GM18499 (cell line): Measurements from ENCODE around the gene GGT7.
"Not testable (repeated sequence)": the region's sequence is repeated elsewhere in the genome, so short reads cannot be mapped to it uniquely, and the experiment has no call there.

Source experiments
- ATAC-seq: cut with Tn5 transposase; IDR thresholded peaks from one replicate; pipeline ENCODE4 v1.9.1; 2021; ENCODE audit warnings: moderate number of reproducible peaks; ENCODE audit not compliant: insufficient read depth, unreplicated experiment

Gene GGT7

DNA sequence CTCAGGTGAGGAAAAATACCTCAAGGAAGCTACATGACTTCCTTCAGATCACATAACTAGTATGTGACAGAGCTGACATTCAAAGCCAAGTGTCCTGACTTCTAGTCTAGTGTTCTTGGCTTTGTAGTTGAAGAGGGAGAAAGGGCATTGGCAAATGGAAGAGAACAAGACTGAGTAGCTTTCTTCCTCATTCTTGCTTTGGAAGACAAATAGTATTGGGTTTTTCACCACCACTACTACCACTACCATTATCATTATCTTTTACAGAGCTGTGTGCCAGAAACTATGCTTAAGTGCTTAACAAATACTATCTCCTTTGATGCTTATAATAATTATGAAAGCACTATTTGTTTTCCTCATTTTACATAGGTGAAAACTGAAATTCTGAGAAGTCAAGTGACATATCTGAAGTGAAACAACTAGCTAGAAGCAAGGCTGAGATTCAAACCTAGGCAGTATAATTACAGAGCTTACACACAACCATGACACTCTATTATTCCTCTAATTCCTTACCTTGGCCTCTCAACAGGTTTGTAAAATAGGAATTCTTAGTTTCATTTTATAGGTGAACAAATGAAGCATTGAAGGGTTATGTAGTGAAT is 10.5 kb upstream of the GGT7 start:
- no peak for ATAC-seq

DNA sequence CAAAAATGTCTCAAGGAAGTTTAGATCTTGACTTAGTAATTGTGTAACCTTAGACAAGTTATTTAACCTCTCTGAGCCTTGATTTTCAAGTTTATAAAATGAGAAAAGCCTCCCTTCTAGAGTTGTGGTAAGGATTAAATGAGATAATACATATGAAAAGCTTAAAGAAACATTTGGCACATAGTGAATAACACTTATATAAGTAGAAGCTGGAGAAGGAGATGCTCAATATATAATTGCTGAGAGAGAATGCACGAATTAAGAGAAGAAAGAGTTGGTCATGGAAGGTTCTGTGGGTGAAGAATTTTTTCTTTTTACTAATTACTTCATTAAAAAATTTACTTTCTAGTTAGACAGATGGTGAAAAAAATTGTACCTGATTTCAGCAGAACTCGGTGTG is 9.0 kb upstream of the GGT7 start:
- no peak for ATAC-seq

DNA sequence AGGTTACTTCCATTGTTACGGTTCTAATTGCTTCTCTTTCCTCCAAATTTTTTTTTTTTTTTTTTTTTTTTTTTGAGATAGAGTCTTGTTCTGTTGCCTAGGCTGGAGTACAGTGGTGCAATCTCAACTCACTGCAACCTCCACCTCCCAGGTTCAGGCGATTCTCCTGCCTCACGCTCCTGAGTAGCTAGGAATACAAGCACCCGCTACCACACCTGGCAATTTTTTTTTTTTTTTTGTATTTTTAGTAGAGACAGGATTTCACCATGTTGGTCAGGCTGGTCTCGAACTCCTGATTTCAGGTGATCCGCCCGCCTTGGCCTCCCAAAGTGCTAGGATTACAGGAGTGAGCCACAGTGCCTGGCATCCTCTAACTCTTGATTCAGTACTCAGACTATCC is 8.3 kb upstream of the GGT7 start:
- ATAC-seq, result not testable (repeated sequence)

DNA sequence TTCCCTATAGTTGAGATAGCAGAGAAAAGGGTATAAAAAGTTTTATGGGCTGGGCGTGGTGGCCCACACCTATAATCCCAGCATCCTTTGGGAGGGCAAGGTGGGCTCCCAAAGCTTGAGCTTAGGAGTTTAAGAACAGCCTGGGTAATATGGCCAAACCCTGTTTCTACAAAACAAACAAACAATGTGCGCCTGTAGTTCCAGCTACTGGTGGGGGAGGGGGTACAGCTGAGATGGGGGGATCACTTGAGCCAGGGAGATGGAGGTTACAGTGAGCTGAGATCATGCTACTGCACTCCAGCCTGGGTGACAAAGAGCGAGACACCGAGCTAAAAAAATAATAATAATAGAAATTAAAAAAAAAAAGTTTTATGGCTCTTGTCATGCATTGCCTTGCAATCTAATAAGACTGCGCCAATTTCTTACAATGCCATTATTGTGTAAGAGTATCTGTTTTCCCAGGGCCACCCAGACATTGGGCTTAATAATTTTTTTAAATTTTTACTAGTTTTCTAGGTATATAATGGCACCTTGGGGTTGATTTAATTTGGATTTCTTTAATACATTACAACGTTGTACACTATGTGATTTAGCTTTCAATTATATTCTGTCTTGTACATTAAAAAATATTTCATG is 7.7 kb upstream of the GGT7 start:
- no peak for ATAC-seq

DNA sequence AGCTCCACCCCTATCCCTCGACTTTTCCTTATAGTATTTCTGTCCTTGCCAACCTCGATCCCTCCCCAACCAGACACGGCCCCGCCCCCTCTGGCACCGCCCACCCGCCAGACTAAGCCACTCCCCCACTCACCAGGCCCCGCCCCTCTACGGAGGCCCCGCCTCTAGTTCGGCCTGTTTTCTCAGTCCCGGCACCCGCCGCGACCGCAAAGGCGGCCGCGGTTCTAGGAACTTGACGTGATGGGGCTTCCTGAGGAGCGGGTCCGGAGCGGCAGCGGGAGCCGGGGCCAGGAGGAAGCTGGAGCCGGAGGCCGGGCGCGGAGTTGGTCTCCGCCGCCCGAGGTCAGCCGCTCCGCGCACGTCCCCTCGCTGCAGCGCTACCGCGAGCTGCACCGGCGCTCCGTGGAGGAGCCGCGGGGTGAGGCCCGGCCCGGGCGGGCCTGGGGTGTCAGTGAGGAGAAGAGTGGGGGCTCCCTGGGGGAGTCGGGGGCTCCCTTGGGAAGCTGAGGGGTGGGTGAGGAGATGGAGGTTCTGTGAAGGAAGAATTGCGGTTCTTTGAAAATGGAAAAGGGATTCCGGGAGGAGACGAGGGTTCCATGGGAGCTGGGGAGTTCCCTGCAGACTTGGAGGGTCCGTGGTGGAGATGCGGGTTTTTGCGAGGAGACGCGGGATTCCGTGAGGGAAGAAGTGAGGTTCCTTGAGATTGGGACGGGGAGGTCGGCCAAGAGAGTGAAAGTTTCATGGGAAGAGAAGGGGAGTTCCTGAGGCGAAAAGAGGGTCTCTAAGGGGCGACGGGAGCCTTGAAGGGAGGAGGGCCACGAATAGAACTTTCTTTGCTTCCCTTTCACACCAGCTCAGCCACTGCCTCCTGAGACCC is 4.0 kb upstream of the GGT7 start, which contains the start of gene ACSS2:
TSS of gene ACSS2 (plus strand) at position 207 of the 877 bp plus-strand sequence. CDS start at position 241, 34 bp downstream.
- no peak for ATAC-seq

DNA sequence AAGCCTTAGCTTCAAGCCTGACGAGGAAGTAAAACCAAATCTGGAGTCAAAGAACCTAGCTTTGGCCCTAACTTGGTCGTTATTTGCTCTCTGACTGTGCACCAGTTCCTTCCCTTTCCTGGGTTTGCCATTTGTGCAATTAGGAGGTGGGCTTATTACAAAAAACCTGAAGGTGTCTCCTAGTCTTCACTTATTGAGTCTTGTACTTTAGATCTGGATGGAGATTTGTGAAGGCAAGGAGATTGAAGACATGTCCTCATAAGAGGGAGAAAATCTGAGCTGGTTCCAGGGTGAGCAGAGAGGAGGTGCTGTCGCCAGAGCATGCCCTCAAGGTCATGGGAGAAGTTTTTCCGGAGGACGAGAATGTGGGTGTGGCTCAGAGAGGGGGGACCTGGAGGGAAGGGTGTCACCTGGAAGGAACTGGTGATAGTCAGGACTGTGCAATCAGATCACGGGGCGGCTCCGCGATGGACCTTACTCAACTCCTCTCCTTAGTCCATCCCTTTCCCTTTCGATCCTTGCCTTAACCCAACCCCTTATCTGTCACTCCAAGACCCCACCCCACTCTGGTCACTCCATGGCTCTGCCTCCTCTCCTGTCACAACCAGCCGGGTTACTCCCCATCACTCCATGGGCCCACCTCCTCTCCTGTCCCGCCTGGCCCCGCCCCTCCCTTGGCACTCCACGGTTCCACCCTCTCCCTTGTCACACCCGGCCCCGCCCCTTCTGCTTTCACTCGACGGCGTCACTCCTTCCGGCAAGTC is 3.2 kb upstream of the GGT7 start:
- ATAC-seq, result no peak

DNA sequence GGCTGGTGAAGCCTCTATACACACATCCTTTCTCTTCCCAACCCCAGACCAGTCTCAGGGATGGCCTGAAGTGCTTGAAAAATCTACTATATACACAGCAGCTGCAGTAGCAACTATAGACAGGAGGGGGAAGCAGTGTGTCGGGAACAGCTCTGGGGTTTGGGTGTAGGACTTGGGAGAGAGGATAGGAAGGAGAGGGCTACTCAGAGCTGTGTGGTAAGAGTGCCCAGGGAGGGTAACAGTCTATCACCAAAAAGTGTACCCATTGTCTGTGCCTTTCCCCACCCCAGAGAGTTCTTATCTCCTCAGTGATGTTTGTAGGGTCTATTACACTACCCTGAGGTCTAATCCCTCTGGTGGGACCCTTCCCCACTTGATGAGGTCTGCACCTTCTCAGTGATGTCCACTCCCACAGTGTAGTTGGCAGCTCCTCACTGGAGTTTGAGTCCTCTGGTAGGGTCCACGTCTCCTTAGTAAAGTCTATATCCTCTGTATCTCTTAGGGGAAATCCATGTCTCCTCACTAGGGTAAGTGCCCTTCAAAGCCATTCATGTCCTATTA is 1.5 kb upstream of the GGT7 start:
- no peak for ATAC-seq

DNA sequence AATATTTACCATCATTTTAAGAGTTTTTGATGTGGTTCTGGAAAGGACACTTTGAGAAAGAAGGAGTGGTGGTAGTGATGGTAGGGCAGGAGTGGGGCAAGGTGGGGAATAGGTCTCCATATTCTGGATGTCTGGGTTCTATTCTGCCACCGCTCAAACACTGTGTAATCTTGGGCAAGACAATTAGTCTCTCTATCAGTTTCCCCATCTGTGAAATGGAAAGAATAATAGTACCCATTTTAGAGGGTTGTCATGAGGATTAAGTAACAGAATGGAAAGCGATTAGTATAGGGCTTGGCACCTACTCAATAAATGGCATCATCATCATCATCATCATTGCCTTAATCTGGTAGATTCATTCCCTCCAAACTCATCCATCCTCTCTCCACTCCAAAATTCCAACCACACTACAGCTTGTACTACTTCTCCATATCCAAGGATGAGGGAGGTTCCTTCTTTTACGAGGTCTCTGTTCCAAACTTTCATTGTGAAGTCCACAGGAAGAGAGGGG is 982 bp upstream of the GGT7 start:
- no peak for ATAC-seq

DNA sequence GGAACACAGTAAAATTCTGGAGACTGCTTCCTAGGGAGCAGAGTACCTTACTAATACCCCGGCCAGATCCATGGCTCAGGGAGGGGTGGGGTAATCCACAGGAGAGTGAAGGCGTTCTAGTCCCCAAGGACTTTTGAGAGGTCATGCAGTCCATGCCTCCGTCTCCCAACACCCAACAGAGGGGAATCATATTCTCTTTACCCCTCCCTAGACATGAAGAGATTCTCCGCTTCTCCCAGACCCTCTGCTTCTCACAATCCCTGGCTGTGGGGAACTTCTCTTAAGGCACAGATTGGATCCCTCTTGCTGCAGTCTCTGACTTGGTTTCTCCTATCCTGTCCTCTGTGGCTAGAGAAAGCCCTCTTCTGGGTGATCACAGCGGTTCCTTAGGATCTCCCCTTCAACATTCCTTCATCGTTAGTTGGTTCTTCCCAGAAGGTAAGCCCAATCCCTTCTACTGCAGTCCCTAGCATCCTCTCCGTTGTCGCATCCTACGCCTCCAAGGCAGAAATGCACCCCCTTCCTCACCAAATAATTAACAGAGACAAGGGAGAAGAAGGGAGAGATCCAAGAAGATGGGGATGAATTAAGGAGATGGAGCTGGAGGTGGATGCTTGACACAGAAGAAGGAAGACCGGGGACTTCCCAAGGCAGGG is 562 bp downstream of the GGT7 start:
- no peak for ATAC-seq

DNA sequence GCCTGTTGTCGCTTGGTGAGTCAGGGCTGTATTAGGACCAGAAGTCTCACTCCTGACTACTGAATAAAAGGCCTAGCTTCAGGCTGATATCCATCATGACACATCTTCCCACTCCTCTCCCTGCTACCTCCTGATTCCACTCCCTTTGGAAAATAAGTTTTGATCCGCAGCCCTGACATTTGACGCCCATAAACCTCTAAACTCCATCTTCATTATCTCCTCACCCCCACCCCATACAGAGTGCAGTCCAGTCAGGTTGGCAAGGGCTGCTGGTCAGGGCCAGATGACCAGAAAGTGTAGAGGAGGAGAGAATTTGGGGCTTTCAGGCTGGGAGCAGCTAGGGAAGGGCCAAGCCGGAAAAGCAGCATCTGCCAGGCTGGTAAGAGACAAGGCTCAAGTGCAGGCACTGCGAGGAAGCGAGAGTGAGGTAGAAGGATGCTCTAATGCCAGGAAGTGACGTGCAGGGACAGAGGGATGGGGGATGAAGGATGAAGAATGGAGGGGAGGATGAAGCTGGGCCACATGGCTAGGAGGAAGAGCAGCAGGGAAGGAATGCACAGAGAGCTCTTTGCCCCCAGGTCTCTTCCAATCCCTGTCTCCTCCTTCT is 1.2 kb downstream of the GGT7 start:
- ATAC-seq, result no peak

DNA sequence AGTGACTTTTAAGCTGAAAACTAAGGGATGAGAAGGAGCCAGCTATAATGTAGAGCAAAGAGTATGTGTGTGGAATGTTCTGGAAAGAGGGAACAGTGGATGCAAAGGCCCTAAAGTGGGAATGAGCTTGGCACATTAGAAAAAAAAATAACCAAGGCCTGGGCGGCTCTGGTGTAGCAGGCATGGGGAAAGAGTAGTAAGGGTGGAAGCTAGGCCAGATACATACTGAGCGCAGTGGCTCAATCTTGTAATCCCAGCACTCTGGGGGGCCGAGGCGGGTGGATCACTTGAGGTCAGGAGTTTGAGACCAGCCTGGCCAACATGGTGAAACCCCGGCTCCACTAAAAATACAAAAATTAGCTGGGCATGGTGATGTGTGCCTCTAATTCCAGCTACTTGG is 8.4 kb downstream of the GGT7 start:
- no peak for ATAC-seq

DNA sequence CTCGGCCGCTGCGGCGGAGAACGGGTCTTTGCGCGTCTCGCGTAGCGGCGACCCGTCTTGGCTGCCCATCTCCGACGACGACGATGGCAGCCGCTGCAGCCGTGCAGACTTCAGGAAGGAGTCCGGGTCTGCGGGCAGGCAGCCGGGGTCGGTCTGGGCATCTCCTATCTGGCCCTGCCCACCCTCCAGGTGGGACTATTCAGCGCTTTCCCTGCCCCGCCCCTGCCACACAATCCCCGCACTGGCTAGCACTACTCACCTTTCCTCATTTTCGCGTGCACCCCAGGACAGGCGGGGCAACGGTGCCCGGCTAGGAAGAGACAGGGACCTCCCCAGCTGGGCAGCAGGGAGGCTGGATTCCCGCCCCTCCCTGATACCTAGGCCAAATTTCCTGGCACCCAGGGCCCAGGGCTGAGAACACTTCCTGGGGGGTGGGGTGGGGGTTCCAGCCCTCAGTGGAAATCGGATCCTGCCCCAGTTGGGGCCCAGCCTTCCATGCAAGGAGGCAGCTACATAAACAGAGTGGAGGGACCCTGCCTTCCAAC is 9.2 kb downstream of the GGT7 start:
- ATAC-seq, result no peak

DNA sequence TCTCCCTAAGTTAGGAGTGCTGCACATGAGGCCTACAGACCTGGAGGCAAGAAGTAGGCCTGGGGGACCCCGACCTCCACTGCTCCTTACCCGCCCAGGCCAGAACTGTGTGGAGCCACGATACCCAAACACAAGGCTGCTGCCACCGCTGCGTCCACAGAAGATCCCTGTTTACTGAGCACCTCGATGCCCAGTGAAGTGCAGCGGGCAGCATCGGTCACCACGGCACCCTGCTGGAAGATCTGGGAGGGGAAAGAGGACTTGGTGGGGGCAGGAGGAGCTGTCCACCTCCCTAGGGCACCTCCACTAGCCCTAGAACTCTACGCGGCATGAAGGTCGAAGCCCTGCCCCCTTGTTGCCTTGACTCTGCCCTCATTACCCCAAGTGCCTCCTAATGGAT is 9.9 kb downstream of the GGT7 start:
- ATAC-seq, result no peak

DNA sequence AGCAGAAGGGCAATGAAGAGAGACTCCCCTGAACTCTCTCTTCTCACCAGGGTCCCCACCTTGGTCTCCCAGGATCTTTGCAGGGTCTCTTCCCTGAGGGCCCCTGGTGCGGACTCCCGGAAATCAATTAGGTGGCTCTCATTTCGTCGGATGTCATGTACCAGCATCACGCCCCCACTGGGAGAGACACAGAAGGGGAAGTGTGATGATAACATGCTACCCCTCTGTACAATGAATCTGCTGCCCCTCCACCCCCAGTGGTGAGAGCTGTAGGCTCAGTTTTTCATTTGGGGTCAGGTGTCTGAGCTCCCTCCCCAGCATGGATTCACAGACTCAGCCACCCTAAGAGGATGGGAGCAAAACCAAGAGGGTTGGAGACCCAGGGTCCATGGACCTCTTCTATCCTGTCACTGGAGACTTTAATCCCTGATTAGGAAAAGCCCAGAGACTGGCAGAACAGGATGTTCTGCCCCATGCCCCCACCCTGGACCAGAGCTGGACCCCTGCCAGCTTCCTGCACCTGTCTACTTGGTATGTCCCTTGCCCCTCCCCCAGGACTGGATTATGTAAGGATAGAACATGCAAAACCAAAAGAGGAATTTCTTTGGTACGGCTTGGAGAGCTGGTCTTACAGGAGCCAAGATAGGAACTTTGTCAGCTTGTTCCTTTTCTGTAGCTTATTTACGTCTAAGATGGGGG is 11.1 kb downstream of the GGT7 start:
- ATAC-seq, result no peak

DNA sequence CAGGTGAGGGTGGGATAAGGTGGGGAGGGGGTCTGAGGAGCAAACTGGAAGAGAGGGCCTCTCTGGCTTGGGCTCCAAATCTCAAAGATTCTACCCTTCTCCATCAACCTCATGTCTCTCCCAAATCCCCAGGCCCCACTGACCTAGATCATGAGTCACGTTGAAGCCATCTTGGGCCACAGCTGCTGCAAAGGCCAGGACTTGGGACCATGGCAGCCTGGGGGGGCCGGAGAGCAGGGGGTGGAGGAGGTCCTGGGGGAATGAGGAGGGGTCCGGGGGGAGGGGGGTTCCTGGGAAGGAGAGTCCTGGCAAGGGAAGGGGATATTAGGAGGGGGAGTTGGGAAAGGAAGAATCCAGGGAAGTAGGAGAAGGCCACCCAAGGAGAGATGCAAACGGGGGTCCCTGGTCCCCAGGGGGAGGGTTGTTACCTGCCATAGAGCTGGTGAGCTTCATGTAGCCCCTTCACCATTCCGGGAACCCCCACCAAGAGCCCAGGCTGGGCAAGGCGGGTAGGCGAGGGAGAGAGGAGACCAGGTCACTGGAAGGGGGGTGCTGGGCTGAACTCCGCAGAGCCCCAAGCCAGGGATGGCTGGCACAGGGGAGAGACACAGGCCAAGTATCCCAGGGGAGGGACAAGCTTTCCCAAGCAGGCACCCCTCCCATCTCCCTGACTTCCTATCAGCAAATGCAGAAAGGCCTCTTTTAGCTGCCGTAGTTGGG is 12.7 kb downstream of the GGT7 start:
- no peak for ATAC-seq

DNA sequence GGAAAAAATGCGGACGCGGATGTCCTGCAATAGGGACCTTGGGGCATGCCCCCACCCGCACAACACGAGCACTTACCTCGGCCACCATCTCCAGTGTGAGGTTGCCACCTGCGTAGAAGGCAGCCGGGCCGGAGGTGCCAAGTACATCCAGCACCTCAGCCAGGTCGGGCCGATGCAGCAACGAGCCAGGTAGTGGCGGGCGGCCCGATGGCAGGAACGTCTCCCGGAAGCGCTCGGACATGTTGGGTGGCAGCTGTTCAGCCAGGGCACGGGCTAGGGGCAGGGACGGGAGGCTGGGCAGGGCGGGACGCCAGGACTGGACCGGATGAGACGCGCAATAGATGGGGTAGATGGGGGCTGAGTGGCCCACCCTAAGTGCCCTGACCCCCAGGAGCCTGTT is 13.3 kb downstream of the GGT7 start:
- ATAC-seq, result no peak

DNA sequence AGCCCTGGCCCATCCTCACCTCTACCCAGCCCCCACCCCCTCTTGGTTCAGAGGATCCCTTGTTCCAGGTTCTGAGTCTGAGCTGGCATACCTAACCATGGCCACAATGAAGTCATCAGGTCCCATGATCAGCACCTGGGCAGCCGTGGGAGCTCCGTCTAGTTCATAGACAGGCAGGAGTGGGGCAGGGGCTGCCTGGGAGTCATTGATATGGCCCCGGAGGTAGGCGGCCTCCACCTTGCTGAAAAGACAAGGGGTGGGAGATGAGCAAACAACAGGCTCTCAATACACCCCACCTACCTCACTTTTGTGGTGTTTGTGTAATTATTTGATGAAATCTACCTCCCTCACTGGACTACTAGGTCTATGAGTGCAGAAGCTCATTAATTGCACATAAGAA is 20.4 kb downstream of the GGT7 start:
- ATAC-seq, result no peak

DNA sequence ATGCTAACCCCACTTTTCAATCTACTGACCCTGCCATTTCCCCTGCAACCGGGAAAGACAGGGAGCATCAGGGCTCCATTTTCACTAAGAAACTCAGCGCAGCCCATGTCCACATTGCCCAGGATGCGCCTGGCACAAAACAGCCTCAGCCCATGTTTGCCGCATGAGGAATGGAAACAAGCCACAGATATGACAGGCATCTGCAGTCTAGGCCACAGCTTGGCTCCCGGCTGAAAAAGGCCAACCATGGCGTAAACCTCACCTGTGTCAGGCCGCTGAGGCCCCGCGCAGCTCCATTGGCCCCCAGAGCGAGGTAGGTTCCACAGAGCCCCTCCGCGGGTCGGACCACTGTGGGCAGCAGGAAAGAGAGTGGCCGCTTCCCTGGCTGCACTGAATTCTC is 21.7 kb downstream of the GGT7 start:
- no peak for ATAC-seq
